GM19463 (cell line): ENCODE data around the gene DPP6.
"Not testable (repeated sequence)": the region's sequence is repeated elsewhere in the genome, so short reads cannot be mapped to it uniquely, and the experiment has no call there.

Experiments
- ATAC-seq: cut with Tn5 transposase; IDR thresholded peaks from one replicate; pipeline ENCODE4 v1.9.1; 2021; ENCODE audit warnings: mild to moderate bottlenecking, moderate library complexity; ENCODE audit not compliant: unreplicated experiment

Gene DPP6

GRCh38 chr7:154649015-154649414 lies 596.8 kb downstream of the DPP6 start:
- ATAC-seq, result no peak

GRCh38 chr7:154649434-154649833 lies 597.2 kb downstream of the DPP6 start:
- ATAC-seq, result no peak

- ATAC-seq, result no peak
These were observed 598.1 kb downstream of the DPP6 start for GRCh38 chr7:154650275-154650674.

GRCh38 chr7:154651501-154651900 lies 599.3 kb downstream of the DPP6 start:
- ATAC-seq, result no peak

GRCh38 chr7:154652564-154652963 lies 600.4 kb downstream of the DPP6 start:
- ATAC-seq, result no peak

- no peak for ATAC-seq
These were observed 601.1 kb downstream of the DPP6 start for GRCh38 chr7:154653281-154653680.

- no peak for ATAC-seq
These were observed 604.4 kb downstream of the DPP6 start for GRCh38 chr7:154656618-154657017.

- no peak for ATAC-seq
These were observed 614.6 kb downstream of the DPP6 start for GRCh38 chr7:154666768-154667167.

- ATAC-seq, result no peak
These were observed 620.6 kb downstream of the DPP6 start for GRCh38 chr7:154672659-154673415.

- ATAC-seq, result no peak
These were observed 622.0 kb downstream of the DPP6 start for GRCh38 chr7:154674191-154674590.

- ATAC-seq, result no peak
These were observed 623.4 kb downstream of the DPP6 start for GRCh38 chr7:154675560-154675959.

- ATAC-seq, result not testable (repeated sequence)
These were observed 623.8 kb downstream of the DPP6 start for GRCh38 chr7:154676033-154676421.

- no peak for ATAC-seq
These were observed 624.4 kb downstream of the DPP6 start for GRCh38 chr7:154676422-154677073.

GRCh38 chr7:154677454-154677853 lies 625.3 kb downstream of the DPP6 start:
- ATAC-seq, result no peak

GRCh38 chr7:154678001-154678550 lies 625.9 kb downstream of the DPP6 start:
- not testable (repeated sequence) for ATAC-seq

- ATAC-seq, result no peak
These were observed 627.3 kb downstream of the DPP6 start for GRCh38 chr7:154679379-154680053.

- ATAC-seq, result no peak
These were observed 628.9 kb downstream of the DPP6 start for GRCh38 chr7:154680894-154681659.

GRCh38 chr7:154682003-154682402 lies 629.8 kb downstream of the DPP6 start:
- no peak for ATAC-seq

GRCh38 chr7:154684666-154685563 lies 632.7 kb downstream of the DPP6 start:
- ATAC-seq, result no peak

- ATAC-seq, result no peak
These were observed 633.3 kb downstream of the DPP6 start for GRCh38 chr7:154685564-154685901.
